H9 (cell line): ENCODE results near the gene TNP2. TPM values are rescaled to one million over a fixed set of nuclear protein-coding genes. Genes with fewer than 3 reads are reported as not detected.
A peak's percentile ranks its signal among the peaks of the same experiment; 100 is the strongest.

Experiments
- DNase-seq: peaks from one replicate; pipeline ENCODE4 v3.0.0-alpha.2; 2017
- H2AFZ ChIP-seq: one replicate; pipeline ENCODE4 v1.6.1; 2013; ENCODE audit warnings: mild to moderate bottlenecking, low read length, control low read depth, moderate library complexity
- H2AK5ac ChIP-seq: 2 replicates; pipeline ENCODE4 v1.6.1; 2013; ENCODE audit warnings: low read length, control low read depth, mixed read lengths; ENCODE audit not compliant: insufficient read length
- H2BK120ac ChIP-seq: one replicate; pipeline ENCODE4 v1.6.1; 2013; ENCODE audit warnings: low read depth, mild to moderate bottlenecking, low read length, control low read depth, inconsistent platforms; ENCODE audit not compliant: poor library complexity, severe bottlenecking
- H2BK12ac ChIP-seq: 2 replicates; pipeline ENCODE4 v1.6.1; 2013; ENCODE audit warnings: low read length, control low read depth, mixed read lengths, low read depth; ENCODE audit not compliant: insufficient read length
- H2BK15ac ChIP-seq: 2 replicates; pipeline ENCODE4 v1.6.1; 2013; ENCODE audit warnings: low read depth, low read length, control low read depth
- H2BK20ac ChIP-seq: one replicate; pipeline ENCODE4 v1.6.1; 2013; ENCODE audit warnings: low read depth, mild to moderate bottlenecking, low read length, control low read depth, inconsistent platforms; ENCODE audit not compliant: poor library complexity, severe bottlenecking
- H2BK5ac ChIP-seq: 2 replicates; pipeline ENCODE4 v1.6.1; 2013; ENCODE audit warnings: low read length, control low read depth, mixed read lengths; ENCODE audit not compliant: insufficient read length
- H3K14ac ChIP-seq: 2 replicates; pipeline ENCODE4 v1.6.1; 2013; ENCODE audit warnings: low read length, control low read depth; ENCODE audit not compliant: insufficient read depth
- H3K18ac ChIP-seq: 2 replicates; pipeline ENCODE4 v1.6.1; 2013; ENCODE audit warnings: low read depth, mild to moderate bottlenecking, mixed read lengths, low read length, control low read depth; ENCODE audit not compliant: insufficient read length
- H3K23ac ChIP-seq: 2 replicates; pipeline ENCODE4 v1.6.1; 2013; ENCODE audit warnings: low read length, control low read depth, mixed read lengths, low read depth; ENCODE audit not compliant: insufficient read length
- H3K23me2 ChIP-seq: 2 replicates; pipeline ENCODE4 v1.6.1; 2013; ENCODE audit warnings: low read depth, mild to moderate bottlenecking, mixed read lengths, low read length, control low read depth; ENCODE audit not compliant: insufficient read length, poor library complexity, severe bottlenecking
- H3K27ac ChIP-seq: 2 replicates; pipeline ENCODE4 v1.5.1; 2013; ENCODE audit warnings: low read length, control low read depth, mixed read lengths, low read depth; ENCODE audit not compliant: insufficient read length
- H3K27me3 ChIP-seq: 2 replicates; pipeline ENCODE4 v1.6.1; 2013; ENCODE audit warnings: low read length, control low read depth, inconsistent platforms; ENCODE audit not compliant: insufficient read depth
- H3K4ac ChIP-seq: 2 replicates; pipeline ENCODE4 v1.6.1; 2013; ENCODE audit warnings: low read depth, mild to moderate bottlenecking, control low read depth, inconsistent platforms, low read length, moderate library complexity
- H3K4me1 ChIP-seq: 2 replicates; pipeline ENCODE4 v1.6.1; 2013; ENCODE audit warnings: low read length, control low read depth, inconsistent platforms; ENCODE audit not compliant: insufficient read depth
- H3K4me2 ChIP-seq: 2 replicates; pipeline ENCODE4 v1.6.1; 2013; ENCODE audit warnings: low read length, control low read depth, mixed read lengths; ENCODE audit not compliant: insufficient read length, insufficient read depth
- H3K56ac ChIP-seq: 2 replicates; pipeline ENCODE4 v1.6.1; 2013; ENCODE audit warnings: low read depth, mild to moderate bottlenecking, mixed read lengths, low read length, control low read depth; ENCODE audit not compliant: insufficient read length
- H3K79me1 ChIP-seq: 2 replicates; pipeline ENCODE4 v1.6.1; 2013; ENCODE audit warnings: low read depth, mild to moderate bottlenecking, moderate library complexity, low read length, control low read depth, inconsistent platforms; ENCODE audit not compliant: insufficient read depth, poor library complexity, severe bottlenecking
- H3K79me2 ChIP-seq: 2 replicates; pipeline ENCODE4 v1.6.1; 2013; ENCODE audit warnings: low read length, control low read depth, inconsistent platforms; ENCODE audit not compliant: insufficient read depth
- H3K9ac ChIP-seq: 2 replicates; pipeline ENCODE4 v1.6.1; 2013; ENCODE audit warnings: low read length, control low read depth, mixed read lengths; ENCODE audit not compliant: insufficient read length; ENCODE audit errors: extremely low read depth
- H3K9me3 ChIP-seq: one replicate; pipeline ENCODE4 v1.6.1; 2013; ENCODE audit warnings: low read depth, low read length, inconsistent platforms; ENCODE audit not compliant: control insufficient read depth
- H3T11ph ChIP-seq: one replicate; pipeline ENCODE4 v1.6.1; 2013; ENCODE audit warnings: mild to moderate bottlenecking, low read length, control low read depth, inconsistent platforms
- H4K20me1 ChIP-seq: one replicate; pipeline ENCODE4 v1.6.1; 2013; ENCODE audit not compliant: control insufficient read depth, insufficient read length, insufficient read depth
- H4K5ac ChIP-seq: 2 replicates; pipeline ENCODE4 v1.6.1; 2013; ENCODE audit warnings: low read depth, mild to moderate bottlenecking, mixed read lengths, low read length, control low read depth; ENCODE audit not compliant: insufficient read length
- H4K8ac ChIP-seq: replicated peaks from 2 replicates; pipeline ENCODE4 v1.6.1; 2013; ENCODE audit warnings: low read length, control low read depth, mixed read lengths, low read depth; ENCODE audit not compliant: insufficient read length
- H4K91ac ChIP-seq: 2 replicates; pipeline ENCODE4 v1.6.1; 2013; ENCODE audit warnings: low read depth, mild to moderate bottlenecking, moderate library complexity, mixed read lengths, low read length, control low read depth; ENCODE audit not compliant: insufficient read length
- H3K27ac Mint-ChIP-seq, 3 experiments: 2 replicates in 2 of 3; 3 replicates in 1 of 3; pipeline ENCODE4 v1.8.0; 2020 to 2021; ENCODE audit warnings: mixed read lengths in 3 of 3, mild to moderate bottlenecking in 1 of 3, moderate library complexity in 1 of 3
- H3K27me3 Mint-ChIP-seq: 2 replicates; pipeline ENCODE4 v1.8.0; 2021; ENCODE audit warnings: low read depth, mild to moderate bottlenecking, moderate library complexity, mixed read lengths
- H3K36me3 Mint-ChIP-seq, 3 experiments: 2 replicates in 2 of 3; 3 replicates in 1 of 3; pipeline ENCODE4 v1.8.0; 2020 to 2021; ENCODE audit warnings: low read depth in 3 of 3, mixed read lengths in 3 of 3; ENCODE audit not compliant: insufficient read depth in 1 of 3
- H3K4me1 Mint-ChIP-seq, 2 experiments: 2 replicates each; pipeline ENCODE4 v1.8.0; 2020; ENCODE audit warnings: mixed read lengths in 2 of 2
- H3K4me3 Mint-ChIP-seq, 2 experiments: 2 replicates in 1 of 2; 3 replicates in 1 of 2; pipeline ENCODE4 v1.8.0; 2020 to 2021; ENCODE audit warnings: mild to moderate bottlenecking in 2 of 2, mixed read lengths in 2 of 2, moderate library complexity in 1 of 2
- H3K9me3 Mint-ChIP-seq, 2 experiments: 2 replicates in 1 of 2; 3 replicates in 1 of 2; pipeline ENCODE4 v1.8.0; 2020; ENCODE audit warnings: mild to moderate bottlenecking in 2 of 2, mixed read lengths in 2 of 2, moderate library complexity in 1 of 2
- WGBS: extraction: QIAGEN DNeasy Blood & Tissue Kit; methylation state at CpG from one replicate; pipeline ENCODE4 v1.1.7; 2013; ENCODE audit warnings: missing lambda C conversion rate, low lambda C conversion rate, mixed read lengths; ENCODE audit not compliant: insufficient read length; ENCODE audit errors: extremely low coverage; 5-methylcytosine and 5-hydroxymethylcytosine counted together
- total RNA-seq: library from RNA; stranded (reverse); gene quantifications from 2 replicates; pipeline ENCODE4 v1.2.1, GENCODE V29; 2021
- TF ChIP-seq, protein P1 (sequence below): fragments of 200-600 bp; sonication (generic); conservative IDR thresholded peaks from 3 replicates; pipeline ENCODE4 v1.8.0; 2021; ENCODE audit warnings: antibody characterized with exemption, mild to moderate bottlenecking

The TNP2 gene
- total RNA-seq, 1 experiment from 2014 or later = not detected

DNA sequence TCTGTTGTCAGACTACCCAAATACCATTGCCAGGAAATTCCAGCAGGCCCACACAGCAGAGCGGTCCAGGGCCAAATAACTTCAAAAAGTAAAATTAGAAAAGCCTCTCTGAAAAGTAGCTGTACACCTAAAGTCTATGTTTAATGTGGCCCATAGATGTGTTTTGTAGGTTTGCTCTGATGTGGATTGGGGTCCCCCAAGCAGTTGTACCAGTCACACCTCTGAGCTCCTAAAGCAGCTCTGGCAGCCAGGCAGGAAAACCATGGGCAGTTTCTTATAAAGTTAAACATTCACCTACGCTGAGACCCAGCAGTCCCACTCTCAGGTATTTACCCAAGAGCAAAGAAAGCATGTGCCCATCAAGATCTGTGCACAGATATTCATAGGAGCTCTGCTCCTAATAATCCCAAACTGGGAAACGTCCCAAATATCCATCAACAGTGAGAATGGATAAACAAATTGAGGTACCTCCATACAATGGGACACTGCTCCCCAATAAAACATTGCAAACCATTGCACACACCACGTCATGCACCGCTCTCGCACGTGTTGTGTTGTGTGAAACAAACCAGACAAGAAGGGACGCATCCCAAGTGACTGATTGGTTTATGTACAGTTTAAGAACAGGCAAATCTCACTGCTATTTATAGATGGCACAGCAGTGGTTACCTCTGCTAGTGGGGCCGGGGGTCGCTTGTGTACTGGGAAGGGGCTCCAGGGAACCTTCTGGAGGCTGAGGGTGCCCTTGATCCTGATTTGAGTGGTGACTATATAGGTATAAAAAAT lies 27.8 kb upstream of the TNP2 start:
- Histone ChIP-seq H4K20me1 (no peaks in the 10 kb centered on the region), H3K79me1 (no peaks in the 10 kb centered on the region), H2BK12ac (no peak overlapping the region), H3K14ac (no peak overlapping the region), H2AFZ (no peak overlapping the region), H3K79me2 (no peaks in the 10 kb centered on the region), H3K4ac (no peak overlapping the region), H4K8ac (no peak overlapping the region), H3K27ac (no peak overlapping the region), H3K4me1 (peaks cover 3% of the 10 kb centered on the region; the same call in 1 of the 2 replicates), H3K27me3 (no peaks in the 10 kb centered on the region), H2AK5ac (no peak overlapping the region), H4K91ac (no peak overlapping the region), H2BK20ac (no peak overlapping the region), H2BK120ac (no peak overlapping the region), H3K9me3 (no peaks in the 10 kb centered on the region), H2BK15ac (no peak overlapping the region), H3K9ac (no peak overlapping the region), H3T11ph (no peak overlapping the region), H3K56ac (no peak overlapping the region), H3K23ac (no peak overlapping the region), H3K23me2 (no peaks in the 10 kb centered on the region), H2BK5ac (no peak overlapping the region), H4K5ac (no peak overlapping the region), H3K18ac (no peak overlapping the region), H3K4me2 (no peak overlapping the region)
- Mint-ChIP-seq H3K4me1 (peaks cover 20 to 23% of the 10 kb centered on the region in 2 experiments), H3K9me3 (no peaks in the 10 kb centered on the region), H3K27ac (peak overlapping the region in 1 of 3 experiments; percentile 84; a peak in 2 of 7 replicates), H3K36me3 (no peaks in the 10 kb centered on the region), H3K27me3 (no peaks in the 10 kb centered on the region), H3K4me3 (no peak overlapping the region; a peak in 1 of 5 replicates)
- TF ChIP-seq, protein P1, sequence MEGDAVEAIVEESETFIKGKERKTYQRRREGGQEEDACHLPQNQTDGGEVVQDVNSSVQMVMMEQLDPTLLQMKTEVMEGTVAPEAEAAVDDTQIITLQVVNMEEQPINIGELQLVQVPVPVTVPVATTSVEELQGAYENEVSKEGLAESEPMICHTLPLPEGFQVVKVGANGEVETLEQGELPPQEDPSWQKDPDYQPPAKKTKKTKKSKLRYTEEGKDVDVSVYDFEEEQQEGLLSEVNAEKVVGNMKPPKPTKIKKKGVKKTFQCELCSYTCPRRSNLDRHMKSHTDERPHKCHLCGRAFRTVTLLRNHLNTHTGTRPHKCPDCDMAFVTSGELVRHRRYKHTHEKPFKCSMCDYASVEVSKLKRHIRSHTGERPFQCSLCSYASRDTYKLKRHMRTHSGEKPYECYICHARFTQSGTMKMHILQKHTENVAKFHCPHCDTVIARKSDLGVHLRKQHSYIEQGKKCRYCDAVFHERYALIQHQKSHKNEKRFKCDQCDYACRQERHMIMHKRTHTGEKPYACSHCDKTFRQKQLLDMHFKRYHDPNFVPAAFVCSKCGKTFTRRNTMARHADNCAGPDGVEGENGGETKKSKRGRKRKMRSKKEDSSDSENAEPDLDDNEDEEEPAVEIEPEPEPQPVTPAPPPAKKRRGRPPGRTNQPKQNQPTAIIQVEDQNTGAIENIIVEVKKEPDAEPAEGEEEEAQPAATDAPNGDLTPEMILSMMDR = no peak
- no peak for DNase-seq
- no CpG with 5 or more reads among the region's 10 CpGs for WGBS
